ENCODE results near the gene C10orf88. TPM values are rescaled to one million over a fixed set of nuclear protein-coding genes. Genes with fewer than 3 reads are reported as not detected.

C10orf88 gene
- total and polyA plus RNA-seq, 2 of the 13 experiments (the other 11 are each of a cell fraction or from before 2014, with no cell fraction given), result 4.6 to 11.8 TPM

DNA sequence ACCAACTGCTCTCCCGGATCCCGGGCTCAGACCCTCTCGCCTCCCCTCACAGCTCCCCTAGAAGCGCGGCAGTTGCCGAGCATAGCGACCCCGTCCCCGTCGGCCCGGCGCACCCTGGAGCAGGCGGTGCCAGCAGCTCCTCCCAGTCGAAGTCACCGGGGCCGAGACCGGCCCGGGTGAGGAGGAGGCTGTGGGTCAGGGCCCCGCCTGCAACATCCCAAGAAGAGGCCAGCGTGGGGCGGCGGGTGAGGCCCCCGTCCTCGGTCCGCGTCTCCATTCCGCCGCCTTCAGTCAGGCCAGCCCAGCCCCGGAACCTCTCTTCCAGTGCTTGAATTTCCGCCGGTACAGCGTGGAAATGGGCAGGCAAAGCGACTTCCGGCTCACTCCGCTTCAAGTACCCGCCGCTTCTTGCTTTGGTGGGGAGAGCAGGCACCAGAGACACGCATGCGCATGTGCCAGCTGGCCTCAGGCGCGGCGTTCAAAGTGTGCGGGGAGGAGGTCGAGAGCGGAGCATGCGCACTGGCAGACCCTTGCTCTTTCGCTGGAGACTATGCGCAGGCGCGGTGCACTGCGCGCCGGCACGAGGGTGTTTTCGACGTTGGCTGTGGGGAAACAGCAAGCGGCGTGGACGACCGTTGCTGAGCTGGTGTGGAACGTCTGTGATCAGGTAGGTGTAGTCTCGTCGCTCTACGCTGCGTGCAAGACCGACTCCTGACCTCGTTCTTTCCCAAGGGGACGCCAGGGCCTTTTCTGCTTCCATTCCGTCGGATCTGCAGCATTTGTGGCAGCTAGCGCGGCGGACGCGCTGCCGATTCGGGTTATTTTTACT, at the start of gene C10orf88 (continued):
- TF ChIP-seq ZNF75D (CRISPR knock-in tag; IDR thresholded peaks at IDR 0.05; ENCODE audit: borderline replicate concordance), result peak; percentile 58; the same call in 1 of the 2 replicates
- peak; percentile 99 for TF ChIP-seq ZNF552 (CRISPR knock-in tag; IDR thresholded peaks at IDR 0.05; ENCODE audit: borderline replicate concordance)
- peak; percentile 76 for TF ChIP-seq GLI4 (CRISPR knock-in tag; IDR thresholded peaks at IDR 0.05; ENCODE audit: borderline replicate concordance)
- peak; percentile 88; the same call in 1 of the 2 replicates for TF ChIP-seq ZNF589 (CRISPR knock-in tag; conservative IDR thresholded peaks at IDR 0.05)
- TF ChIP-seq TAF15 (IDR thresholded peaks at IDR 0.05; ENCODE audit: low read depth, low read length, poor library complexity, severe bottlenecking), result no peak
- no peak for TF ChIP-seq PAWR (CRISPR knock-in tag; IDR thresholded peaks at IDR 0.05; ENCODE audit: borderline replicate concordance)
- TF ChIP-seq SNRNP70 (IDR thresholded peaks at IDR 0.05; ENCODE audit: low read depth, low read length), result no peak
- TF ChIP-seq HES4 (CRISPR knock-in tag; IDR thresholded peaks at IDR 0.05; ENCODE audit: borderline replicate concordance), result peak; percentile 94
- peak; percentile 99 for TF ChIP-seq ZNF230 (CRISPR knock-in tag; IDR thresholded peaks at IDR 0.05)
- TF ChIP-seq, protein P1, sequence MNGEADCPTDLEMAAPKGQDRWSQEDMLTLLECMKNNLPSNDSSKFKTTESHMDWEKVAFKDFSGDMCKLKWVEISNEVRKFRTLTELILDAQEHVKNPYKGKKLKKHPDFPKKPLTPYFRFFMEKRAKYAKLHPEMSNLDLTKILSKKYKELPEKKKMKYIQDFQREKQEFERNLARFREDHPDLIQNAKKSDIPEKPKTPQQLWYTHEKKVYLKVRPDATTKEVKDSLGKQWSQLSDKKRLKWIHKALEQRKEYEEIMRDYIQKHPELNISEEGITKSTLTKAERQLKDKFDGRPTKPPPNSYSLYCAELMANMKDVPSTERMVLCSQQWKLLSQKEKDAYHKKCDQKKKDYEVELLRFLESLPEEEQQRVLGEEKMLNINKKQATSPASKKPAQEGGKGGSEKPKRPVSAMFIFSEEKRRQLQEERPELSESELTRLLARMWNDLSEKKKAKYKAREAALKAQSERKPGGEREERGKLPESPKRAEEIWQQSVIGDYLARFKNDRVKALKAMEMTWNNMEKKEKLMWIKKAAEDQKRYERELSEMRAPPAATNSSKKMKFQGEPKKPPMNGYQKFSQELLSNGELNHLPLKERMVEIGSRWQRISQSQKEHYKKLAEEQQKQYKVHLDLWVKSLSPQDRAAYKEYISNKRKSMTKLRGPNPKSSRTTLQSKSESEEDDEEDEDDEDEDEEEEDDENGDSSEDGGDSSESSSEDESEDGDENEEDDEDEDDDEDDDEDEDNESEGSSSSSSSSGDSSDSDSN (CRISPR knock-in tag; IDR thresholded peaks at IDR 0.05), result peak; percentile 96
- TF ChIP-seq IRX3 (CRISPR knock-in tag; IDR thresholded peaks at IDR 0.05; ENCODE audit: borderline replicate concordance, low read depth), result peak; percentile 88; the same call in 1 of the 2 replicates
- TF ChIP-seq SAP130 (CRISPR knock-in tag; IDR thresholded peaks at IDR 0.05; ENCODE audit: low read depth), result peak; percentile 96
- no peak for TF ChIP-seq SETDB1 (CRISPR knock-in tag; IDR thresholded peaks at IDR 0.05; ENCODE audit: borderline replicate concordance)
- TF ChIP-seq, protein P2, sequence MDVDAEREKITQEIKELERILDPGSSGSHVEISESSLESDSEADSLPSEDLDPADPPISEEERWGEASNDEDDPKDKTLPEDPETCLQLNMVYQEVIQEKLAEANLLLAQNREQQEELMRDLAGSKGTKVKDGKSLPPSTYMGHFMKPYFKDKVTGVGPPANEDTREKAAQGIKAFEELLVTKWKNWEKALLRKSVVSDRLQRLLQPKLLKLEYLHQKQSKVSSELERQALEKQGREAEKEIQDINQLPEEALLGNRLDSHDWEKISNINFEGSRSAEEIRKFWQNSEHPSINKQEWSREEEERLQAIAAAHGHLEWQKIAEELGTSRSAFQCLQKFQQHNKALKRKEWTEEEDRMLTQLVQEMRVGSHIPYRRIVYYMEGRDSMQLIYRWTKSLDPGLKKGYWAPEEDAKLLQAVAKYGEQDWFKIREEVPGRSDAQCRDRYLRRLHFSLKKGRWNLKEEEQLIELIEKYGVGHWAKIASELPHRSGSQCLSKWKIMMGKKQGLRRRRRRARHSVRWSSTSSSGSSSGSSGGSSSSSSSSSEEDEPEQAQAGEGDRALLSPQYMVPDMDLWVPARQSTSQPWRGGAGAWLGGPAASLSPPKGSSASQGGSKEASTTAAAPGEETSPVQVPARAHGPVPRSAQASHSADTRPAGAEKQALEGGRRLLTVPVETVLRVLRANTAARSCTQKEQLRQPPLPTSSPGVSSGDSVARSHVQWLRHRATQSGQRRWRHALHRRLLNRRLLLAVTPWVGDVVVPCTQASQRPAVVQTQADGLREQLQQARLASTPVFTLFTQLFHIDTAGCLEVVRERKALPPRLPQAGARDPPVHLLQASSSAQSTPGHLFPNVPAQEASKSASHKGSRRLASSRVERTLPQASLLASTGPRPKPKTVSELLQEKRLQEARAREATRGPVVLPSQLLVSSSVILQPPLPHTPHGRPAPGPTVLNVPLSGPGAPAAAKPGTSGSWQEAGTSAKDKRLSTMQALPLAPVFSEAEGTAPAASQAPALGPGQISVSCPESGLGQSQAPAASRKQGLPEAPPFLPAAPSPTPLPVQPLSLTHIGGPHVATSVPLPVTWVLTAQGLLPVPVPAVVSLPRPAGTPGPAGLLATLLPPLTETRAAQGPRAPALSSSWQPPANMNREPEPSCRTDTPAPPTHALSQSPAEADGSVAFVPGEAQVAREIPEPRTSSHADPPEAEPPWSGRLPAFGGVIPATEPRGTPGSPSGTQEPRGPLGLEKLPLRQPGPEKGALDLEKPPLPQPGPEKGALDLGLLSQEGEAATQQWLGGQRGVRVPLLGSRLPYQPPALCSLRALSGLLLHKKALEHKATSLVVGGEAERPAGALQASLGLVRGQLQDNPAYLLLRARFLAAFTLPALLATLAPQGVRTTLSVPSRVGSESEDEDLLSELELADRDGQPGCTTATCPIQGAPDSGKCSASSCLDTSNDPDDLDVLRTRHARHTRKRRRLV (CRISPR knock-in tag; IDR thresholded peaks at IDR 0.05), result peak; percentile 75; the same call in 1 of the 2 replicates
- TF ChIP-seq EEA1 (CRISPR knock-in tag; IDR thresholded peaks at IDR 0.05; ENCODE audit: borderline replicate concordance), result no peak; the same call in 1 of the 2 replicates
- TF ChIP-seq, protein P3, sequence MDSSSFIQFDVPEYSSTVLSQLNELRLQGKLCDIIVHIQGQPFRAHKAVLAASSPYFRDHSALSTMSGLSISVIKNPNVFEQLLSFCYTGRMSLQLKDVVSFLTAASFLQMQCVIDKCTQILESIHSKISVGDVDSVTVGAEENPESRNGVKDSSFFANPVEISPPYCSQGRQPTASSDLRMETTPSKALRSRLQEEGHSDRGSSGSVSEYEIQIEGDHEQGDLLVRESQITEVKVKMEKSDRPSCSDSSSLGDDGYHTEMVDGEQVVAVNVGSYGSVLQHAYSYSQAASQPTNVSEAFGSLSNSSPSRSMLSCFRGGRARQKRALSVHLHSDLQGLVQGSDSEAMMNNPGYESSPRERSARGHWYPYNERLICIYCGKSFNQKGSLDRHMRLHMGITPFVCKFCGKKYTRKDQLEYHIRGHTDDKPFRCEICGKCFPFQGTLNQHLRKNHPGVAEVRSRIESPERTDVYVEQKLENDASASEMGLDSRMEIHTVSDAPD (CRISPR knock-in tag; IDR thresholded peaks at IDR 0.05), result peak; percentile 81
- peak; percentile 86 for TF ChIP-seq HDAC2 (CRISPR knock-in tag; IDR thresholded peaks at IDR 0.05)
- TF ChIP-seq, protein P4, sequence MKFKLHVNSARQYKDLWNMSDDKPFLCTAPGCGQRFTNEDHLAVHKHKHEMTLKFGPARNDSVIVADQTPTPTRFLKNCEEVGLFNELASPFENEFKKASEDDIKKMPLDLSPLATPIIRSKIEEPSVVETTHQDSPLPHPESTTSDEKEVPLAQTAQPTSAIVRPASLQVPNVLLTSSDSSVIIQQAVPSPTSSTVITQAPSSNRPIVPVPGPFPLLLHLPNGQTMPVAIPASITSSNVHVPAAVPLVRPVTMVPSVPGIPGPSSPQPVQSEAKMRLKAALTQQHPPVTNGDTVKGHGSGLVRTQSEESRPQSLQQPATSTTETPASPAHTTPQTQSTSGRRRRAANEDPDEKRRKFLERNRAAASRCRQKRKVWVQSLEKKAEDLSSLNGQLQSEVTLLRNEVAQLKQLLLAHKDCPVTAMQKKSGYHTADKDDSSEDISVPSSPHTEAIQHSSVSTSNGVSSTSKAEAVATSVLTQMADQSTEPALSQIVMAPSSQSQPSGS (CRISPR knock-in tag; IDR thresholded peaks at IDR 0.05), result peak; percentile 63; the same call in 1 of the 2 replicates

Measured in HepG2 (cell line).